HG02588 (cell line): ENCODE data around the gene SERPINB13.
A peak's percentile ranks its signal among the peaks of the same experiment; 100 is the strongest.
"Not testable (repeated sequence)": the region's sequence is repeated elsewhere in the genome, so short reads cannot be mapped to it uniquely, and the experiment has no call there.

Experiments used
- ATAC-seq: cut with Tn5 transposase; IDR thresholded peaks from one replicate; pipeline ENCODE4 v1.9.1; 2021; ENCODE audit warnings: mild to moderate bottlenecking, moderate library complexity; ENCODE audit not compliant: unreplicated experiment

Gene SERPINB13

DNA sequence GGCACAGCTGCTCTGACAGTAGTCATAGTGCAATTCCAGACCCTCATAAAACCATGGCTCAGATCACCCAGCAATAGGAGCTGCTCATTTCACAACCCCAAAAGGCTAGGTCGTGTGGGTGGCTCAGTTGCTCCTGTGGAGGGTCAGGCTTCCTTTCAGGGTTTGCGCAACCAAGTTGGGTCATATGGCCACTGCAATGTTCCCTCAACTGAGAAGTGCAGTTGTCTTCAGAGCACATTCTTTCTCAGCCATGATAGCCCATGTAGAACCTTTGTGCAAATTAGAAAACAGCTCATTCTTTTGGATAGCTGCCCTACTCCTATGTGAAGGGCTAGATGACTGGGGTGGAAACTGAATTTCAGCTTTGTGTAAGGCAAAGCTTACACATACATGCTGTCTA, 3.2 kb downstream of the SERPINB13 start:
- no peak for ATAC-seq

DNA sequence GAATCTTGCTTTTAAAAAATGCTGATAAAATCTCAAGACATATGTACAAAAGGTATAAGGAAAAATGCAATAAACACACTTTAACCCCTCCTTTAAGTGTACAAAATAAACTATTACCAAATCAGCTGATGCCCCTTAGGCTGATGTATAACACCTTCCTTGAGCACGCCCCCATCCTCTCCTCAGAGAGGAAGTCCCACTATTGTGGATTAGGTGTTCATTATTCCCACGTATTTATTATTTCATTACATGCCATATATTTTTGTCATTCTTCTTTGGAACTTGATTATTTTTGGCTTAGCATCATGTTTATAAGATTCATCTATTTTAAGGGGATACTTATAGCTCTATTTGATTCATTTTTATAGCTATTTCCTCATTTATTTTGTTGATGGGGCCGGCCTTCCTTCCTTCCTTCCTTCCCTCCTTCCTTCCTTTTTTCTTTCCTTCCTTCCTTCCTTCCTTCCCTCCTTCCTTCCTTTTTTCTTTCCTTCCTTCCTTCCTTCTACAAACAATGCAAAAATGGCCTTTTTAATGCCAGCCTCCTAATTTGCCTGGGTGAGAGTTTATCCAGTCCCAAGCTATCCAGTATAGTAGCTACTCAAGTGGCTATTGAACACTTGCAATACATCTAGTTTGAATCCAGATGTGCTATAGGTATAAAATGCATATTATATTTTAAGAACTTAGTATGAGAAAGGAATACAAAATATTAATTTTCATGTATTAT, 4.0 kb downstream of the SERPINB13 start:
- no peak for ATAC-seq

DNA sequence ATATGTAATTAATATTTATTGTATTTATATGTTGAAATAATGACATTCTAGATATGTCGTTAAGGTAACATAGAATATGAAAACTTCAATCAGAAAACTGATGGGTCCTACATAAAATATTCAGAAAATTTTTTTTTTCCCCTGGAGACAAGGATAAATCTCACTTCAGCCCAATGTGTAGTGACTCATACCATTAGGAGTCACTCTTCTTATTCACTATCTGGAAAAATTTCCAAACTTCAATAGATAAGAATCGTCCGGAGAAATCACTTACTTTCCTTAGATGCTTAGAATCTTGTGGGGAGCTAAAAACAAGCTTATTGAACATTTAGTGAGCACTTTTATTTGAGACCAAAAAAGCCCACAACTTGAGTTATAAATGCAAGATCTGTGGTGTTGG, 4.6 kb downstream of the SERPINB13 start:
- no peak for ATAC-seq

DNA sequence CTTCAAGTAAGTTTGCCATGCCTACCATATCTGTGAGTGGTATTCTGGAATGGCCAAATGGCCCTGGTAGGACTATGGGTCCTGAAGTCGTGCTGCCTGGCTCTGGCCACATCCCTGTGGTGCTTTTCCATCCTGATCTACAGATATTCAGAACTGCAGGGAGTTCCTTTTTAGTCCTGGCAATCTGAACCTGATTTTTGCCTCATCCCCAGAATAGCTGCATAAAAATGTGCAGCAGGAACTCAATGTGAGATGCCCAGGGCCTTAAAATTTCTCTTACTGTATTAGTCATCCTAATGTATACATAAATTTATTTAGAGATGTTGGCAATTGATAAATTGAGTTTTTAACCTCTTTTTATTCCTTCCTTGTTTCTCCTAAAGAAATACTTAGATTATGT, 5.3 kb downstream of the SERPINB13 start:
- no peak for ATAC-seq

DNA sequence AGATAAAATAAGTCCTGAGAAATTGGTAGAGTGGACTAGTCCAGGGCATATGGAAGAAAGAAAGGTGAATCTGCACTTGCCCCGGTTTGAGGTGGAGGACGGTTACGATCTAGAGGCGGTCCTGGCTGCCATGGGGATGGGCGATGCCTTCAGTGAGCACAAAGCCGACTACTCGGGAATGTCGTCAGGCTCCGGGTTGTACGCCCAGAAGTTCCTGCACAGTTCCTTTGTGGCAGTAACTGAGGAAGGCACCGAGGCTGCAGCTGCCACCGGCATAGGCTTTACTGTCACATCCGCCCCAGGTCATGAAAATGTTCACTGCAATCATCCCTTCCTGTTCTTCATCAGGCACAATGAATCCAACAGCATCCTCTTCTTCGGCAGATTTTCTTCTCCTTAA, 9.8 kb downstream of the SERPINB13 start:
- ATAC-seq = no peak

DNA sequence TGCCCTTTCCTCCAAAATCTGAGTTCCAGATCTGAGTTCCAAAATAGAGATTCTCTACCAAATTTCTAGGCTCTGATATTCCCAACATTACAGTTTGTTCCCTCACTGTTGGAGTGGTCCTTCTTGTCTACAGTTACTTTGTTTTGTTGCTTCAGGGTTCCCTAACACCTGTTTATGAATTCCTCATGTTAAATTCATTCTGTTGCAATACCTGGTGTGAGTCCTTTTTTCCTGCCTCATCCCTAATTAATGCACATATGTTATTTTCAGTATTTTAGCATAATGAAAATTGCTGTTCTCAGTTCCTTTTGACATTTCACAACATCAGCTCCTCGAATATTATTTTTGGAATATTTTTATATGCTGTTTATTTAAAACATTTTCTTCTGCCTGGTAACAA, 16.2 kb downstream of the SERPINB13 start:
- ATAC-seq = no peak

DNA sequence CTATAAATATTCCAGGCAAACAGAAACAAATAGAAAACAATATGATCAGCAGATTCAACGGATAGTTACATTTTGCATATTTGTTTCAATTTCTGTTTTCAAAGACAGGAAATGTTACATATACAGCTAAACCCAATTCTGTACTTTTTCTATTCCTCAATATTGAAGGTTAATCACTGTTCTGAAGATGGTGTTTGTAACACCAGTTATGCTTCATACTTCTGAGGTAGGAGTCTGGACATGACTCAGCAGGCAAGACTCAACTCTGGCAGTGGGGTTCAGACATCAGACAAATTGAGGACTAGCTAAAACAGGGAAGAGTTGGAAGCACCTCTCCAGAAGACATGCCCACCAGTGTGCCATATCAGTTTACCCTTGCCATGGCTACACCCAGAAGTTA, 16.6 kb downstream of the SERPINB13 start:
- ATAC-seq = peak; percentile 94

DNA sequence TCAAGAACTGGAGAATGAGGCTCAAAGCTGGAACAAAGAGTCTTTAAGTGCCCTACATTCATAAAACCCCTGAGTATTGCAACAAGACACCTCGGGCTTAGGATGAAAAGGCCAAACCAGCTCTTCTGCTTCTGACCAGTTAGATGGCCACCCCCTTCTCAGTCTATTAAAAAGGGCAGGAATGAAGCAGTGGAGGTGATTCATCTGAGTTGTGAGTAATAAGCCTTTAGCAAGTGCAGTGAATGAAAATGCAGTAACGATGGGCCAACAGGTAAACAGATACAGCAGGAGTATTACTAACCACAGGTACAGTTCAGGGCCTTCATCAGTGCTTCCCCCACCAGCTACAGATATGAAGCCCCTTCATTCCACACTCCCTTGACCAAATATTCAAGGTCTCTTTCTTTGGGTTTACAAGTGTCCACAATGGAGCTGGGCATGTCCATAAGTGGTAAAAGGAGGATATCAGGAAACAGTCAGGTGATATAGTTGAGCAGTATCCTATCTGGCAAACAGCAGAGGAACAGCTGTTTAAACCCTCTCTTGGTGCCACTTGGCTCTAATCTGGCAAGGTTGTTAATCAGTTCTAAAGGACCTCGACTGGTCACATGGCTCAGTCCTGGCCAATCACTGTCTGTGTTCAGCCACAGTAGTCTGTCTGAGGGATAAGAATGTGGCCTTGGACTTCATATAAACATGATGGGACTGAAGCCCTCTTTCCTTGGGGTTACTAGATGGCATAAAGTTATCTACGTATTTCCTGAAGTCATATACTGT, 17.8 kb downstream of the SERPINB13 start:
- no peak for ATAC-seq

DNA sequence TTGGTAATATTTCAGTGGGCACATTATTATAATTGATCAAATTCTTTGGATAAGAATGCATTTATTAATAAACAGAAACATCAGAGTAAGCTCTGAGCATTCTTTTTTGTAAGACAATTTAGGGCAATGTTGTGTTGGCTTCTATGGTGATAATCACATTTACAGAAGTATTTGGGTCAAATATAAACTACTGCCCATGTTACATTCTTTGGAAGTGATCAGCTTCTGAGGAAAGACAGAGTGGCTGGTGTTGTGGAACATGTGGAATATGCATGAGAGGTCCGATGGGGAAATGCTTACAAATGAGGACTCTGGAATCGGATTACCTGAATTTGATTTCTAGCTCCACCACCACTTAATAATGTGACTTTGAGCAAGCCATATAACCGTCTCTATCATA, 19.4 kb downstream of the SERPINB13 start:
- ATAC-seq = no peak

DNA sequence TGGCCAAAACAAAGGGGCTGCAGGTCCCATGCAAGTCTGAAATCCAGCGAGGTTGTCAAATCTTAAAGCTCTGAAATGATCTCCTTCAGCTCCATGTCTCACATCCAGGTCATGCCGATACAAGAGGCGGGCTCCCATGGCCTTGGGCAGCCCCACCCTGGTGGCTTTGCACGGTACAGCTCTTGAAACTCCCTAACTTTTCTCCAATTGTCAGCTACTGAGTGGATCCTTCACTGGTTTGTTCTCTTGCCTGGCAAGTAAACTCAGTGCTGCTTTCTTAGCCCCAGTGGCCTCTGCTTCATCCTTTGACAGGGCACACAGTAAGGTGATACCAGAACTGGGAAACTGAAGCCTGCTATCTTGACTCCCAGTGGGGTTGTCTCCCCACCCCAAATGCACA, 26.3 kb downstream of the SERPINB13 start:
- no peak for ATAC-seq

DNA sequence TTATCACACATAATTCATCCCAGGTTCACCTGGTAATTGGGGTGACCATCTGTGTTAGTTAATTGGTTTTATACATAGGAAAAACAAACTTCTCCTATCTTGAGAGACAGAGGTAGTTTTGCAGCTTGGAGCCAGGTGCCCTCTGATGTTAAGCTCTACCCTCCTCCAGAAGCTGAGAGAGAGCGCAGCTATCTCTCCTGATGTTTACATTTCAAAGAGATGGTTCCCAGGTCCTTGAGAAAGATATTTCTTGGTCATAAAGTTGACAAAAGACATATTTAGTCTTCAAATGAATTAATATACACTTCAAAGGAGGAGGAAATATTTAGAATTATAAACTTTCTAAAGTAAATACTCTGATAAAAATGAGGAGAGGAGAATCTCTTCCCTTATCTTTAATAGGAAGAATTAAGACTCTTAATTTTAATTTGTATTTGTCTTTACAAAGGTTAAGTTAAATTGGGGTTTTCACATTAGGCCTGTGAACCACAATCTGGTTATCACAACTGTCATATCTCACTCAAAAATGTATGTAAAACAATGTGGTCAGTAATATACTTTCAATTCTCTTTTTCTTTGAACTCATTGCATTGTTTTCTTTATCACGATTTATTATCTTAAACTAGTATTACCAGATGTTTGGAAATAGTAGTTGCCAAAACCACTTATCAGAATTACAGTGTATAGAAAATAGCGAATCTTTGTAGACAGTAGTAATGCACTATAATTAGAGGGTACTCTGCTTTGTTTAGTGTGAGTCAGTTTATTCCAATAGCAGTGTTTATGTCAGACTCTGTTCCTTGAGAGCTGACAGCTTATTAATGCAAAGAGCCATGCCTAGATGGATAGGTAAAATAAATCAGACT, 30.1 kb downstream of the SERPINB13 start:
- peak; percentile 85 for ATAC-seq

DNA sequence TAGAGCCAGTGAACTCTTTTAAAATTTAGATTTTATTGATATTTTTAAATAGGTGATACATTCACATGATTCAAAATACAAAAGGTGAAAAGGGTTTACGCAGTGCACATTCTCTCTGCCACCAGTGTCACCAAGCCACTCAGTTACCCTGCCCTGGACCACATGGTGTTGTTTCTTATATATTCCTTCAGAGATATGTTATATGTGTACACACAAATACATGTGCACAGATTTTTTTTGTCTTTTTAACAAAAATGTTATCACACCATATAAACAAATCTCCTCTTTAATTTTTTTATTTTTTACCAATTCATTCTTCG, 30.7 kb downstream of the SERPINB13 start:
- ATAC-seq = no peak

DNA sequence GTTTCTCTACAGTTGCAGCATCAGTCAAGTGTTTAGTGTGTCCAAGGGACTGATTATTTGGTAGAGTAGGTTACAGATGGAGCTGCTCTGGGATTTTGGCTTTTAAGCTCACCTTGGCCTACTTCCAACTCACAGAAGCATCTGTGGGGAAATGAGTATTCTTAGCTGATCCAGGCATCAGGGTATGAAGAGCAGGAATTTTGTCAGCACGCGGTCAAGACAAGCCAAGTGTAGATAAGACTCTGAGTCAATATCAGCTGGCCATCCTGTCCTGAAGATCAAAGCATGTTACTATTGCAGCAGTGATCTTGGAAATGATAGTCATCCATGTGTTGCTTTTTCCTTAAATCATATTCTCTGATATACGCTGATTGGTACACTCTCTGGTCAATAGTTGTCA, 32.5 kb downstream of the SERPINB13 start:
- no peak for ATAC-seq

DNA sequence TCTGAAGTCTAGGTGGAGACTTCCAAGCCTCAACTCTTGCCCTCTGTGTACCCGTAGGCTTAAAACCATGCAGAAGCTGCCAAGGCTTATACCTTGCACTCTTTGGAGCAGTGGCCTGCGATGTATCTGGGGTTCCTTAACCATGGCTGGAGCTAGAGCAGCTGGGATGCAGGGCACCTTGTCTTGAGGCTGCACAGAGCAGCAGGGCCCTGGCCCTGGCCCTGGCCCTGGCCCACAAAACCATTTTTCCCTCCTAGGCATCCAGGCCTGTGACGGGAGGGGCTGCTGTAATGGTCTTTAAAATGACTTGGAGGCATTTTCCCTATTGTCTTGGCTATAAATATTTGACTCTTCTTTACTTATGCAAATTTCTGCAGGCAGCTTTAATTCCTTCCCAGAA, 37.7 kb downstream of the SERPINB13 start:
- ATAC-seq = no peak

DNA sequence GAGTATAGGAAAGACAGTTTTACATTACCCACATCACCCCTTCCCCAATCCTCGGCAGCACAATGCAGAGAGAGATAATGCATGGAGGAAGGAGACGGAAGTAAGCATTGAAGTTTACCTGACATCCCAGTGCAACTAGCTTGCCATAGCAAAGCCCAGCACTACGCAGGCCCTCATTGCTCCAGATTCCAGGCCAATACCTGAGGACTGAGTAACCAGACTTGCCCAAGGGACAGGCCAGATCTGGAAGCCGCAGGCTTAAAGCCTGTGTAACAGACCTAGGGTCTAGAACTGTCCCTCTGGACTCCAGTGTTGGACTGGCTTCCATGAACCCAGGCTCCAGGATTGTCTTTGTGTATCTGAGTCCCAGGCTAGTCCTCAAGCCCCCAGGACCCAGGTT, 39.3 kb downstream of the SERPINB13 start:
- no peak for ATAC-seq

DNA sequence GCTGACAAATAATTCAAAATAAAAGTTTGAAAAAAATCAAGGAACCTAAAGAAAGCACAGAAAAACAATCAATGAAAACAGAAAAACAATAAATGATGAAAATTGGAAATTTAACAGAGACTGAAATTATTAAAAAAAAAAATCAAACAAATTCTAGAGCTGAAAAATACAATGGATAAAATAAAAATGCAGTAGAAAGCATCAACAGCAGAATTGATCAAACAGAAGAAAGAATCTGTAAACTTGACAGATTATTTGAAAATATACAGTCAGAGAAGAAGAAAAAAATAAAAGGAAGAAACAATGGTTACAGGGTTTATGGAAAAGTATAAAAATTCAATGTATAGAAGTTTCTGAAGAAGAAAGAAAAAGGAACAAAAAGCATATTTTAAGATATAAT, 40.7 kb downstream of the SERPINB13 start:
- ATAC-seq = no peak

DNA sequence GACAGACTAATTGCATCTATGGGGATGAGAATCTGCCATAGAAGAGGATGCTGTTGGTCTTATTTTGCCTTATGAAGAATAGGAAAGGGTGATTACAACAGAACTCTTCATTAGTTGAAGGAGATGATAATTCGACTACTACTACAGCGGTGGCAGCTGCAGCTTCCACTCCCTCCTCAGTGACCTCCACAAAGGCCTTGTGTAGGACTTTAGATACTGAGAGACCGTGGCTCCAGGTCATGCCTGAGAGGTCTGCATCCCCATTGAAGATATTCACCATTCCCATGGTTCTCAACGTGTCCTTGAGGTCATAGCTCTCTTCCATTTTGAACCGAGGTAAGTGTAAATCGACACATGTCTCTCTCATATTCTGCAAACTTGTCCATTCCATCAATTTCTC, 50.6 kb downstream of the SERPINB13 start:
- no peak for ATAC-seq

DNA sequence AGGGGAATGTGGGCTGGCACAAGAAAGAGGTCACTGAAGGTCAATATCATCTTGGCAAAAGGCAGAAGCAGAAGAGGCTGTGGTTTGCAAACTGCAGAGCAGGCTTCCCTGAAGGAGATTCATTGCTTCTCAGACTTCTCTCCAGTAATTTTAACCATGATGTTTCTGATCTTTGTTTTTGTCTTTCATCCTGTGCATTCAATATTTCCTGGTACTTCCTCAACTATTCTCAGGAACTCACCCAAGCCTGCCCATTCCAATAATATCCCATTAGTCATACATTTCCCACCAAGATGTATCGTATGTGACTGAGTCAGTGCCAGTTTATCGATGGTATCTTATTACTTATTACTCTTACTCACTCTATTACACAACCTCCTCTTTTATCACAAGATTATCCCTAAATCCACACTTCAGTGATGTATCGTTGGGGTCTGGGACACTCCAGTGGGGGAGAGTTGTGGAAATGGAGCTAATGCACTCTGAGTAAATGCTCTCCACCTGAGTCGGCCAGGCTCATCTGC, 54.1 kb downstream of the SERPINB13 start:
- not testable (repeated sequence) for ATAC-seq

DNA sequence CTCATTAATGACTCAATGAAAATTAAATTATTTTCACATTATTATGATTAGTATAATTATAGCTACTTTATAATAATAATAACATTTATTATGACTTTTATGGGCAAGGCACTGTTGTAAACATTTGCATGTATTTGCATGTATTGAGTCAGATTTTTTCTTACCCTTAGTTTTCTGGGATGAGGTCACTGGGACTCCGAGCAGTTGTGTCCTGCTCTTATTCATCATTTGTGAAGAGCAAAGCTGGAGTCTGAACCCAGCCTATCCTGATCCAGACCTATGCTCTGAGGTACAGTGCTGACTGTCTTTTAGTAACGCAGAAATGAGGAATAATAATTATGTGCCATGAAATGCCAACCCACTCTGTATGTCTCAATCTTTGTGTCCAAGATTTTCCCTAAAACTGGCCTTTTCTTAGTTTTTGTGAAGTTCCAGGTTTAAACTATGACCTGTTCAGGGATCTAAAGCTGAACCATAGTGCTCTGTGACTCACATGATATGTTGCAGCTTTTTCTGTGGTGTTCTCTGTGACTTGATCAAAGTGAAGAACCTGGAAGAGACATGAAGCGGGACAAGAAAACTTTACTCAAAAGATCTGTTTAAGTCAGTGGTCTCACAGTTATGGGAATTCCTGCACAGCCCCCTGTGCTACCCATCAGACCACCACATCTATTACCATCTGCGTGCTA, 55.7 kb downstream of the SERPINB13 start:
- not testable (repeated sequence) for ATAC-seq

DNA sequence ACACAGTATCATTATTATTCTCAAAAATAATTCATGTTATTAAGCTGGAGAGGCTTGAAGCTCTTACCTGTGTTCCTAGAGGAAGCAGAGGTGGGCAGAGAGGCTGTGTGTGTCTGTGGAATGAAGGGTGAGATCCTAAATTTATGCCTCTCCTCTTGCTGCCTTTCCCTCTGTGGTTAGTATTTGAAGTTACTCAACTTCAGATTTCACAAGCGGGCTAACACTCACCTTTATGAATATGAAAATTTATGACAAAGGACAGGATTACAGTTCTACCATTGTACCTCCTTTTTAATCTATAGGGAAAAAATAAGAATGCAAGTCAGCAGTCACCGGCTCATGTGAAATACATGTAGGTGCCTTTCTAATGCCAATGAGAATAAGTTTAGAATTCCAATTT, 57.0 kb downstream of the SERPINB13 start, which contains the start of gene SERPINB4:
Gene SERPINB4, minus strand, starts transcription at position 115 of the 400 bp plus-strand sequence. CDS start 679 bp downstream, outside the sequence.
- ATAC-seq = not testable (repeated sequence)

DNA sequence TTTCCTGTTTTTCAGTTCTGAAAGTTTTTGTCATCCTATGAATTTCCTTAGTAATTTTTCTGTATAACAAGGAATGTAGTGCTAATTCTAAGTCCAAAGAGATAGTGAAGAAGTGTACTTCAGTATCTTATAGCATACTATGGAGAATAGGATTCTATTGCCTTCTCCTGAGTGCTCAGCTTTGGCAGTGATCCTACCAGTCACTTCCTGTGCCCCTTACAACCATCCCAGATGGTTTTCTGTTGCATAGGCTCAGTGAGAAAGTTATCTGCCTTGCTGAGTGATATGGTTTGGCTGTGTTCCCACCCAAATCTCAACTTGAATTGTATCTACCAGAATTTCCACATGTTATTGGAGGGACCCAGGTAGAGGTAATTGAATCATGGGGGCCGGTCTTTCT, 57.6 kb downstream of the SERPINB13 start:
- ATAC-seq = not testable (repeated sequence)
